ENCODE results near the gene TUBGCP6.

Gene TUBGCP6

GRCh38 chr22:50167689-50168489, 76.9 kb downstream of the TUBGCP6 start:
- DNase-seq, result no peak

All from activated naive CD4-positive, alpha-beta T cell treated with Interleukin-2 at 50 U/mL for 16 hours (primary cell).